ENCODE measurements around the gene AFDN.

DNA sequence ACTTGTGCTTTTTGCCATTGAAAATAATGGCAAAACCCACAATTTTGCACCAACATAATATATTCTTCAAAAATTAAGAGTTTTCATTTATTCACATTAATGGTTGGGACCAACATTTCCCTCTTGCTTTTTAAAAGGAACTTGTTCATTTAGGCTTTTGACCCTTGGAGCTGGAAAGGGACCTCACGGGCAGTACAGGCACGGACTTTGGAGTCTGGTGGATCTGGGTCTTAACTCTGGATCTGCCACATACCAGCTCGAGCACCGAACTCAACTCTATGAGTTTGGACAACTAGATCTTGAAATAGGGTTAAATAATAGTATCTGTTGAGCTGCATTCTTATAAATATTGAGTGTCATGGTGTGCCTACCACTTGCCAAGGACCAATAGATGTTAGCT lies 37.2 kb downstream of the AFDN start:
- TF ChIP-seq CTCF (IDR thresholded peaks at IDR 0.05) (no peak), POLR2A (IDR thresholded peaks at IDR 0.05) (no peak)
